EL (cell line): ENCODE data around the gene SMARCAL1.

ENCODE experiments used
- DNase-seq: peaks from one replicate; pipeline ENCODE4 v3.0.0-alpha.2; 2016

The SMARCAL1 gene

DNA sequence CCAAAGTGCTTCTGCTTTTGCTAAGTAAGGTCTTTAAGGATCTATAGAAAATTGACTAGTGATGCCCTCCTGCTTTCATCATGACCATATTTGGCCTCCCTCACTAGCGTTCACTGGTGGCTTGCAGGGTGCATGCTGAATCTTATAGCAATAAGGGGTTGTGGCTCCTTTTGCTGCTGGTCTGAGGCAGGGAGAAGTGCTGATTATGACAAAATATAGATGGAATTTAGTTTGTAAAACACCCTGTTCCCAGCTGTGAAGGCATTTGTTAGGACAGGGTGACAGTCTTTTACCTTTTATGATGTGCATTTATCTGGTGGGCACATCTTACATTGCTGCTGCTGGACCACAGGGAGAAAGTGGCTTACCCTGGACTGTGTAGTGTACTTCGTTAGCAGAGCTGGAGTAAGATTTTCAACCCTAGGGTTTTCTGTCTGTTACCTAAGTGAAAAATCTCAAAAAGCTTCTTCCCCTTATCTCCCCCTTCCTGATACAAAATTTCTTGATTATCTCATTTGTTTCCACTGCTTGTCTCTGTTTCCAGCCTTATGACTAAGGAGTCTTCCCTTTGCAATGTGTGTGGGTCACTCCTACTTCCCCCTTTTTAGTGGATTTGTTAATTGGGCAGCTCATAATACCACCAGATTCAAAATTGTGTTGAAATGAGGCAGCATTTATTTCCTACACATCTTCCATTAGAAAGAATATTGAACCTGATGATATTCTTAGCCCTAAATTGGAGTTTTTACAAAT is 65.2 kb downstream of the SMARCAL1 start:
- DNase-seq, result no peak

GRCh38 chr2:216478151-216478550 is 65.9 kb downstream of the SMARCAL1 start:
- peak; percentile 80 for DNase-seq

- no peak for DNase-seq
These were observed 66.5 kb downstream of the SMARCAL1 start for GRCh38 chr2:216478791-216479190.

GRCh38 chr2:216480221-216480620 is 67.9 kb downstream of the SMARCAL1 start:
- no peak for DNase-seq

GRCh38 chr2:216482640-216483039 is 70.4 kb downstream of the SMARCAL1 start:
- no peak for DNase-seq

- DNase-seq, result no peak
These were observed 73.0 kb downstream of the SMARCAL1 start for GRCh38 chr2:216485237-216485636.

DNA sequence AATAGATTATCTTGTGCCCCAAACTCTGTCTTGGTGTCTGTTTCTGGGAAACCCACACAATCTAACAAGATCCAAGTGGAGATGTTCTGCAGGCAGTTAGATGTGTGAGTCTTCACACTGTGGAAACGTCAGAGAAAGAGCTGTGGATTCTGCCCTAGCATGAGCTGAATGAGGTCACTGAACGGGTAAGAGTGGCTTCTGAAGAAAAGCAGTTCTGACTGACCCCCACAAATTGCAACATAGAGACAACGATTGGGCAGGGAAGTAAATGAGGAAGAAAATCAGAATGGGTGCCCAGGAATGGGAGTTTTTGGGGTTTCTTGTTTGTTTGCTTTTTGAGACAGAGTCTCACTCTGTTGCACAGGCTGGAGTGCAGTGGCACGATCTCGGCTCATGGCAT is 73.5 kb downstream of the SMARCAL1 start:
- DNase-seq, result no peak

DNA sequence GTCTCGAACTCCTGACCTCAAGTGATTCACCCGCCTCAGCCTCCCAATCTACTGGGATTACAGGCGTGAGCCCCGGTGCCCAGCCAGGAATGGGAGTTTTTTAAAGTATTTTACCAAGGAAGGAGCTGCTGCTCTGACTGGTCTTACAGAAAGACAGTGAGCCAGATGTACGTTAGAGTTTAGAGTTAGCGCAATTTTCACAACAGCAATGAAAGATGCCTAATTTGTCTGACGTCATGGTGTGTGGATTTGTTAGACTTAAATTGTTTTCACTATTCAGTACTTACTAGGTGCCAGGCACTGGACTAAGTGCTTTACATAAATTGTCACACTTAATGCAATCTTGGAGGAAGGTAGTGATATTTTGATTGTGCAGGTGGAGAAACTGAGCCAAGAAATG is 74.0 kb downstream of the SMARCAL1 start:
- no peak for DNase-seq

DNA sequence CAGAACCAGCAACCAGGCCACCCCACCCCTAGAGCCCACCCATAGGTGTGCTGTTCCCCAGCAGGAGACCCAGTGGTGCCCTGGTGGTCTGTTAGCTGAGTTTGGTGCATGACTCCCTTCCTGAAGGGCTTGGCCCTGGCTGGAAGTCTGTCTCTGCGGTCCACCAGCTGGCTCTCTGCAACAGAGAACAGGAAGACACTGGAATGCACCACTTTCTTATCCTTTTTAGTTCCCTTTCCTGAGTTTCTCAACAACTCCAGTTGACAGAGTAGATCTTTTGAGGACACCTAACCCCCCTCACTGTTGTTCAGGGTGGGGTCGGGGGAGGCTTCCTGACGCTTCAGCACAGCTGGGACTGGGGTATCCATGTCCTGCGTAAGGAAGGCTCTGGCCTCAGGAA is 74.4 kb downstream of the SMARCAL1 start:
- no peak for DNase-seq

DNA sequence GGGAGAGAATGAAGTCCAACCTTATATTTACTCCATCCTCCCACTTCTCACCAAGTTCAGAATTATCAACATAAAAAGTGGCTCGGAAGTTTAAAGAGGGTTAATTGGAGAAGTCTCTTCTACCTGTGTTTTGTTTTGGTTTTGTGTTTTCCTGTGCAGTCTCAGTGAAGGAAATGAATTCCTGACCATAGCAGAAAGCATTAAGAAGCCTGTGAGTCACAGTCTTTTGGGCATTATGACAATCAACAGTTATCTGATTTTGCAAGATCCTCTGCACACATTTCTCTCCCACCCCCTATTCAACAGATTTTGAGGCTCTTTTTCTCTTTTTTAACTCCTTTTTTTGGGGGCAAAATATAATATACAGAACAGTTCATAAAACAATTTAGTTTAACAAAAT is 77.8 kb downstream of the SMARCAL1 start:
- DNase-seq, result peak; percentile 68

DNA sequence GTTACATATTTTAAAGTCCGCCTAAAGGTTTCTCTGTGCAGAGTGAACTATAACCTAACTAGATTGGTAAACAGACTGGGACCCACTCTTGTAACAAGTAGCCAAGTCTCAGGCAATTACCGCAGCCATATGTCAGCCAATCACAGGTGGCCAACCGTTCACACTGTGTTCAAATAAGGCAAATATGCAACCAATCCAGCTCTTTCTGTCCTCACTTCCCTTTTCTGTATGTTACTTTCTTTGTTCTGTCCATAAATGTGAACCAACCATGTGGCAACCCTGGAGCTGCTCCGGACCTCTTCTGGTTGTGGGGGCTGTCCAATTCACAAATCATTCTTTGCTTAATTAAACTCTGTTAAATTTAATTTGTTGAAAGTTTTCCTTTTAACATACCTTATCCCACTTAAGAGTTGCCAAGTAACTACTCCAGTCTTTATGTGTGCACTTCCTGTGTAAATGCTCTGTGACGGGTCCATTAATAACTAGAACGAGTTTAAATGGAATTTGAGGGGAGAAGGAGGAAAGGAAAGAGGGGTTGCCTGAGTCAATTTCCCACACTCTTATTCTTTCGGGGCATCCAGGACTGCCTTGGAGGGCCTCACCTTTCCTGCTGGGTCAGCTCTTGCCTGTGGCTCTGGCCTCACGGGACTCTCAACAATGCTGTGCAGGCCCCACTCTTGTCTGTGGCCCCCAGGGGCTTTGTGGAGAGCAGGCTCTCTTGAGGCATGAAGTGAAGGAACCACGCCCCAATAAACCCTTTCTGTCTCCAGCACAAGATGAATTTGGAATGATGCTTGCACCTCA is 79.7 kb downstream of the SMARCAL1 start:
- DNase-seq, result no peak

DNA sequence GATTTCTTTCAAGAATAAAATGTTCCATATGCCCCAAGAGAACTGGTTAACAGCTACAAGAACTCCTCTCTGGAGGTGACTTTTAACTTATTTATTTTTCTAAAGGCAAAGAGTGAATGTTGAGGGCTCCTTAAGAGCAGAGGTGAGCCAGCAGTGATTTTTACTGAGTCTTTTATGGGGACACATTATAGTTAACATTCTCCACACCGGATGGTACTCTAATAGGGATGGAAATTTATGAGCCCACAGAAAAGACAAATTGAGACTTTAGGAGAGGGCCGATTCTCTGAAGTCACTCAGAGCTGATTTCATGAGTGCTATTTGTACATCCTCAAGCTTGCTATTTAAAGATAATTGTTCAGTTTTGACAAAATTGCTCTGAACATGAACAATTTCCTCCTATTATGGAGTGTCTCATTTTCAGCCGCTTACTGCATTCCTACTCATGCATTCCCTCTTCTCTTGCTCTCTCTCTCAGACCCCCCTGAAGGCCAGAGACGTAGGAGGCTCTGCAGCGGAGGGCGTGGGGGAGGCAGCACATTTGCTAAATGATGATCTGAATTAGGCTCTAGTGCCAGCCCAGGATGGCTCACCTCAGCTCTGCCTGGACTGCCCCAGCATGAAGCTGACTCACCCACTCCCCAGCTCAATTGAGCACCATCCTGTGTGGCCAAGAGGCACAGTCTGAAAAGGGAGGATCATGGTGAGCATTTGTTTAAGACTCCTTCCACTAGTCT is 80.5 kb downstream of the SMARCAL1 start:
- peak; percentile 84 for DNase-seq

DNA sequence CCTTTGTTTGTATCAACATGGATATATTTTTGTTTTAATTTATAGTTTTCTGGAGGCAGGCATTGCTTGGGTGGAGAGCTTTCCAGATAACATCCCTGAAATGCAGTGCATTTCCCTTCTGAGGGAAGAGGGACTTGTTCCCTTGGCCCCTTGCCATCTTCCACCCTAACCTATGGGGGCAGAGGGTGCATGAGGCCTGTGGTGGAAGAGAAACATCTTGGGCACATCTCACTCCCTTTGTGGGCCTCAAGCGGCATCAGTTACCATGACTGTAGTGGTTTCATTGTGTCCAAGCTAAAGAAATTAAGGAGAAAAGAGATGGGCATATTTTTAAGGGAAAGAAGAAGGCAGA is 81.0 kb downstream of the SMARCAL1 start:
- no peak for DNase-seq

DNA sequence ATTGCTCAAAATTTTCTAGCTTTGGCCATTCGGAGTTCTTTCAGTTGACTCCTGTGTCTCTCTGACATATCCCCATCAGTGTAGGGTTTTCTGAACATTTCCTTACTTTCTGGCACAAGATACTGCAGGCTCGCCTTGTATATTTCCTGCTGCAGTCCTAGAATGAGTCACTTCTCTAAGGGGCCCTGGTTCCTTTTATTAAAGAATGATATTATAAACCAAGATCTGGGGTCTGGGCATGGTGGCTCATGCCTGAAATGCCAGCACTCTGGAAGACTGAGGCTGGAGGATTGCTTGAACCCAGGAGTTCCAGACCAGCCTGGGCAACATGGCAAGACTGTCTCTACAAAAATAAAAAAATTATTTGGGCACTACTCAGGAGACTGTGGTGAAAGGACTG is 83.4 kb downstream of the SMARCAL1 start:
- DNase-seq, result peak; percentile 47

- DNase-seq, result no peak
These were observed 85.2 kb downstream of the SMARCAL1 start for GRCh38 chr2:216497382-216498069.

GRCh38 chr2:216498070-216498378 is 85.7 kb downstream of the SMARCAL1 start:
- DNase-seq, result no peak

DNA sequence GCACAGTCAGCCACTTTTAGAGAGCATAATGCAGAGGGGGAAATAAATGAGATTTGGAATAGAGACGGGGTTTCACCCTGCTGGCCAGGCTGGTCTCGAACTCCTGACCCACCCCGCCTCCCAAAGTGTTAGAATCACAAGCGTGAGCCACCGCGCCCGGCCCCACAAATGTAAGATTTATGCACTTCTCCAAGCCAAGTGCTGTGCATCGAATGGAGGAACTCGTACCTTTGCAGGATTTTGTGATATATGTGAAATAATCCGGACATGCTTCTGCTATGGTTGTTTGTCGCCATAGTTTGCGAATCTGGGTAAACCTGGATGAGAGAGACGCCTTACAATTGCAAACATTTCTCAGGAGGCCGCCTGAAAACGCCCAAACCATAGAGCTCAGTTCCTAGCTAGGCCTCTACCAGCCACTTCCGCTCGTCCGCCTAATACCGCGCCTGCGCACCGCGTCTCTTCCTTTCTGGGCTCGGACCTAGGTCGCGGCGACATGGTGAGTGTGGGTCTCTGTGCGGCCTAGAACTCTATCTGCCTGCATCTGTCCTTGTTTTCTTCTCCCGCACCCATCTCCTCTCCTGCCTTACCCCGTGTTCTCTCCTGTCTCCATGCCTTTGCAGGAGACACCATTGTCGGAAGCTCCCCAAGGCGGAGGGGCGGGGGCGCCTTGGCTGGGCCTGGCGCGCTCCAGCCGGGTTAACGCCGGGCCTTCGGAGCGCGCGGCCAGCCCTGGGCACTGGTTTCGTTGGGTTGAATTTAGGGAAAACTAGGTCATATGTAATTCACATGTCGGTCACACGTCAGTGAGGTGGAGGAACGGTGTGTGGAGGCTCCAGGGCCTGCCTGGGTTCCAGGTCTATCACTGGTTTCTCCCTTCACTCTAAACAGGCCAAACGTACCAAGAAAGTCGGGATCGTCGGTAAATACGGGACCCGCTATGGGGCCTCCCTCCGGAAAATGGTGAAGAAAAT is 86.4 kb downstream of the SMARCAL1 start, which contains the start of gene RPL37A:
Gene RPL37A, plus strand, starts transcription at position 466 of the 974 bp plus-strand sequence. Its CDS starts 31 bp downstream, at position 497.
- peak; percentile 95 for DNase-seq

DNA sequence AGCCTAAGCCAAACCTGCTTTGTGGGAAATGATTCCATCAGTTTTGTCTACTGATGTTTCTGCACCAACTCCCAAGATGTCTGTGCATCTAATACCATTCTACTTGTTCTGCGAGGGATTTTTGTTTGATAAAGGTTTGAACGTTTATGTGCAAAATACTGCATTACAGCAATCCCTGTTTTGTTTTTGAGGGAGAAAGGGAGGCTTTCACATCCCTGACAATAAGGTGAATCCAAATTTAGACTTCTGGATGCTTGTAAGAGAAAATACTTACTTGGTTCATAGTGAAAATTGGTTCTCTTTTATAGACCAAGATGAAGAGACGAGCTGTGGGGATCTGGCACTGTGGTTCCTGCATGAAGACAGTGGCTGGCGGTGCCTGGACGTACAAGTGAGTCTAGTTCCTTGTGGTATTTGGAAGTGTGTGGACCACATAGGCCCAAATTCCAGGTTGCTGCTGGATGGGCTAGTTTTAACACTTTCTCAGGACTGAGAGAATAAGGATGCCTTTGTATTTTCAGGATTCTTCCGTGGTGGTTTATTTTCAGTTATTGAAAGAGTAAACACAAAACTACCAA is 87.4 kb downstream of the SMARCAL1 start:
- DNase-seq, result no peak

- DNase-seq, result no peak
These were observed 88.3 kb downstream of the SMARCAL1 start for GRCh38 chr2:216500572-216500971.

DNA sequence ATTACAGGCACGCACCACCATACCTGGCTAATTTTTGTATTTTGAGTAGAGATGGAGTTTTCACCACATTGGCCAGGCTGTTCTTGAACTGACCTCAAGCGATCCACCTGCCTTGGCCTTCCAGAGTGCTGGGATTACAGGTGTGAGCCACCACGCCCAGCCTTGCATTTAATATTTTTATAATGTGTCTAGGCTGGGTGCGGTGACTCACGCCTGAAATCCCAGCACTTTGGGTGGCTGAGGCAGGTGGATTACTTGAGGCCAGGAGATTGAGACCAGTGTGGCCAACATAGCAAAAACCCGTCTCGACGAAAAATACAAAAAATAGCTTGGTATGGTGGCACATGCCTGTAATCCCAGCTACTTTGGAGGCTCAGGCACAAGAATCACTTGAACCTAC is 89.6 kb downstream of the SMARCAL1 start:
- DNase-seq, result no peak

DNA sequence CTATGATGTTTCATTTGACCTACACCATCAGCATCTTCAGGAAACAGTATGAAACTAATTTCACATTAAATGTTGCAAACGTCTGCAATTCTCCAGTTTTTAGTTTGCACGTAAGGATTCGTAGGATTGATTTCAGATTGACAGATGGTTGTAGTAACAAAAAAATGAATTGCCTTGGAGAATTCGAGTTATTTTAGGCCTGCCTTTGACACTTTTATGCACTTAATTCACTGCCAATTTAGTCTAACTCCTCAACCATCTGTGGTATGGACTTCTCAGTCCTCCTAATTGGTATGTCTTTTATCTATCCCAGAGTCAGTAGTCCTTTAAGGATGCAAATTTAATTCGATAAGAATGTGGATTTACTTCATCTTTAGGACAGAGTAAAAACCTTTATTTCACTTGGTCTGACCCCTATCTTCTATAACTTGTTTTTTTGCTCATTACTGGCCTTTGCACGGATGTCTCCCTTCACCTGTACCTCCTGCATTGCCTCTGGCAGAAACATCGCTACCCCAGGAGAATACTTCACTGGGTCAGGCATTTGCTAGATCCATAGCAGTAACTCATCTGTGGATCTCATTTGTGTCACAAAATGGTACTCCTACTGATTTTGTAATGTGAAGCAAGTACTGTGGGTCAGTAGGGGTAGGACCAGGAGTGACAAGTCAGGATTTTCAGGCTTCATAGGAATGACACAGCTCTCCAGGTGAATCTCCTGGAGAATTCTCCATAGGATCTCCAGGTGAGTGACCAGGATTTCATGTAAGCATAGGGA is 90.3 kb downstream of the SMARCAL1 start:
- DNase-seq, result no peak
